ENCODE data around the gene KIAA1210.
"Not testable (repeated sequence)": the region's sequence is repeated elsewhere in the genome, so short reads cannot be mapped to it uniquely, and the experiment has no call there.

Gene KIAA1210

GRCh38 chrX:119040432-119040831 lies 87.2 kb downstream of the KIAA1210 start:
- no peak for DNase-seq (ENCODE audit: low read depth in 1 of 2, low spot score in 1 of 2)

- no peak for DNase-seq (ENCODE audit: low read depth in 1 of 2, low spot score in 1 of 2)
These were observed 91.2 kb downstream of the KIAA1210 start for GRCh38 chrX:119036107-119037029.

GRCh38 chrX:119030990-119031389 lies 96.6 kb downstream of the KIAA1210 start:
- no peak for DNase-seq (ENCODE audit: low read depth in 1 of 2, low spot score in 1 of 2)

GRCh38 chrX:119029656-119030055 lies 98.0 kb downstream of the KIAA1210 start:
- DNase-seq (ENCODE audit: low read depth in 1 of 2, low spot score in 1 of 2): not testable (repeated sequence)

- DNase-seq (ENCODE audit: low read depth in 1 of 2, low spot score in 1 of 2): no peak
These were observed 98.8 kb downstream of the KIAA1210 start for GRCh38 chrX:119028733-119029330.
